H9 (cell line): ENCODE data around the gene SLC12A6. TPM values are rescaled to one million over a fixed set of nuclear protein-coding genes. Genes with fewer than 3 reads are reported as not detected.

Experiments used
- DNase-seq: peaks from one replicate; pipeline ENCODE4 v3.0.0-alpha.2; 2017
- H2AFZ ChIP-seq: one replicate; pipeline ENCODE4 v1.6.1; 2013; ENCODE audit warnings: mild to moderate bottlenecking, low read length, control low read depth, moderate library complexity
- H2AK5ac ChIP-seq: 2 replicates; pipeline ENCODE4 v1.6.1; 2013; ENCODE audit warnings: low read length, control low read depth, mixed read lengths; ENCODE audit not compliant: insufficient read length
- H2BK120ac ChIP-seq: one replicate; pipeline ENCODE4 v1.6.1; 2013; ENCODE audit warnings: low read depth, mild to moderate bottlenecking, low read length, control low read depth, inconsistent platforms; ENCODE audit not compliant: poor library complexity, severe bottlenecking
- H2BK12ac ChIP-seq: 2 replicates; pipeline ENCODE4 v1.6.1; 2013; ENCODE audit warnings: low read length, control low read depth, mixed read lengths, low read depth; ENCODE audit not compliant: insufficient read length
- H2BK15ac ChIP-seq: 2 replicates; pipeline ENCODE4 v1.6.1; 2013; ENCODE audit warnings: low read depth, low read length, control low read depth
- H2BK20ac ChIP-seq: one replicate; pipeline ENCODE4 v1.6.1; 2013; ENCODE audit warnings: low read depth, mild to moderate bottlenecking, low read length, control low read depth, inconsistent platforms; ENCODE audit not compliant: poor library complexity, severe bottlenecking
- H2BK5ac ChIP-seq: 2 replicates; pipeline ENCODE4 v1.6.1; 2013; ENCODE audit warnings: low read length, control low read depth, mixed read lengths; ENCODE audit not compliant: insufficient read length
- H3K14ac ChIP-seq: 2 replicates; pipeline ENCODE4 v1.6.1; 2013; ENCODE audit warnings: low read length, control low read depth; ENCODE audit not compliant: insufficient read depth
- H3K18ac ChIP-seq: 2 replicates; pipeline ENCODE4 v1.6.1; 2013; ENCODE audit warnings: low read depth, mild to moderate bottlenecking, mixed read lengths, low read length, control low read depth; ENCODE audit not compliant: insufficient read length
- H3K23ac ChIP-seq: 2 replicates; pipeline ENCODE4 v1.6.1; 2013; ENCODE audit warnings: low read length, control low read depth, mixed read lengths, low read depth; ENCODE audit not compliant: insufficient read length
- H3K23me2 ChIP-seq: 2 replicates; pipeline ENCODE4 v1.6.1; 2013; ENCODE audit warnings: low read depth, mild to moderate bottlenecking, mixed read lengths, low read length, control low read depth; ENCODE audit not compliant: insufficient read length, poor library complexity, severe bottlenecking
- H3K27ac ChIP-seq: 2 replicates; pipeline ENCODE4 v1.5.1; 2013; ENCODE audit warnings: low read length, control low read depth, mixed read lengths, low read depth; ENCODE audit not compliant: insufficient read length
- H3K27me3 ChIP-seq: 2 replicates; pipeline ENCODE4 v1.6.1; 2013; ENCODE audit warnings: low read length, control low read depth, inconsistent platforms; ENCODE audit not compliant: insufficient read depth
- H3K4ac ChIP-seq: 2 replicates; pipeline ENCODE4 v1.6.1; 2013; ENCODE audit warnings: low read depth, mild to moderate bottlenecking, control low read depth, inconsistent platforms, low read length, moderate library complexity
- H3K4me1 ChIP-seq: 2 replicates; pipeline ENCODE4 v1.6.1; 2013; ENCODE audit warnings: low read length, control low read depth, inconsistent platforms; ENCODE audit not compliant: insufficient read depth
- H3K4me2 ChIP-seq: 2 replicates; pipeline ENCODE4 v1.6.1; 2013; ENCODE audit warnings: low read length, control low read depth, mixed read lengths; ENCODE audit not compliant: insufficient read length, insufficient read depth
- H3K56ac ChIP-seq: 2 replicates; pipeline ENCODE4 v1.6.1; 2013; ENCODE audit warnings: low read depth, mild to moderate bottlenecking, mixed read lengths, low read length, control low read depth; ENCODE audit not compliant: insufficient read length
- H3K79me1 ChIP-seq: 2 replicates; pipeline ENCODE4 v1.6.1; 2013; ENCODE audit warnings: low read depth, mild to moderate bottlenecking, moderate library complexity, low read length, control low read depth, inconsistent platforms; ENCODE audit not compliant: insufficient read depth, poor library complexity, severe bottlenecking
- H3K79me2 ChIP-seq: 2 replicates; pipeline ENCODE4 v1.6.1; 2013; ENCODE audit warnings: low read length, control low read depth, inconsistent platforms; ENCODE audit not compliant: insufficient read depth
- H3K9ac ChIP-seq: 2 replicates; pipeline ENCODE4 v1.6.1; 2013; ENCODE audit warnings: low read length, control low read depth, mixed read lengths; ENCODE audit not compliant: insufficient read length; ENCODE audit errors: extremely low read depth
- H3K9me3 ChIP-seq: one replicate; pipeline ENCODE4 v1.6.1; 2013; ENCODE audit warnings: low read depth, low read length, inconsistent platforms; ENCODE audit not compliant: control insufficient read depth
- H3T11ph ChIP-seq: one replicate; pipeline ENCODE4 v1.6.1; 2013; ENCODE audit warnings: mild to moderate bottlenecking, low read length, control low read depth, inconsistent platforms
- H4K20me1 ChIP-seq: one replicate; pipeline ENCODE4 v1.6.1; 2013; ENCODE audit not compliant: control insufficient read depth, insufficient read length, insufficient read depth
- H4K5ac ChIP-seq: 2 replicates; pipeline ENCODE4 v1.6.1; 2013; ENCODE audit warnings: low read depth, mild to moderate bottlenecking, mixed read lengths, low read length, control low read depth; ENCODE audit not compliant: insufficient read length
- H4K8ac ChIP-seq: replicated peaks from 2 replicates; pipeline ENCODE4 v1.6.1; 2013; ENCODE audit warnings: low read length, control low read depth, mixed read lengths, low read depth; ENCODE audit not compliant: insufficient read length
- H4K91ac ChIP-seq: 2 replicates; pipeline ENCODE4 v1.6.1; 2013; ENCODE audit warnings: low read depth, mild to moderate bottlenecking, moderate library complexity, mixed read lengths, low read length, control low read depth; ENCODE audit not compliant: insufficient read length
- H3K27ac Mint-ChIP-seq, 3 experiments: 2 replicates in 2 of 3; 3 replicates in 1 of 3; pipeline ENCODE4 v1.8.0; 2020 to 2021; ENCODE audit warnings: mixed read lengths in 3 of 3, mild to moderate bottlenecking in 1 of 3, moderate library complexity in 1 of 3
- H3K27me3 Mint-ChIP-seq: 2 replicates; pipeline ENCODE4 v1.8.0; 2021; ENCODE audit warnings: low read depth, mild to moderate bottlenecking, moderate library complexity, mixed read lengths
- H3K36me3 Mint-ChIP-seq, 3 experiments: 2 replicates in 2 of 3; 3 replicates in 1 of 3; pipeline ENCODE4 v1.8.0; 2020 to 2021; ENCODE audit warnings: low read depth in 3 of 3, mixed read lengths in 3 of 3; ENCODE audit not compliant: insufficient read depth in 1 of 3
- H3K4me1 Mint-ChIP-seq, 2 experiments: 2 replicates each; pipeline ENCODE4 v1.8.0; 2020; ENCODE audit warnings: mixed read lengths in 2 of 2
- H3K4me3 Mint-ChIP-seq, 2 experiments: 2 replicates in 1 of 2; 3 replicates in 1 of 2; pipeline ENCODE4 v1.8.0; 2020 to 2021; ENCODE audit warnings: mild to moderate bottlenecking in 2 of 2, mixed read lengths in 2 of 2, moderate library complexity in 1 of 2
- H3K9me3 Mint-ChIP-seq, 2 experiments: 2 replicates in 1 of 2; 3 replicates in 1 of 2; pipeline ENCODE4 v1.8.0; 2020; ENCODE audit warnings: mild to moderate bottlenecking in 2 of 2, mixed read lengths in 2 of 2, moderate library complexity in 1 of 2
- CTCF ChIP-seq: fragments of 200-600 bp; sonication (generic); conservative IDR thresholded peaks from 3 replicates; pipeline ENCODE4 v1.8.0; 2021; ENCODE audit warnings: antibody characterized with exemption, mild to moderate bottlenecking
- WGBS: extraction: QIAGEN DNeasy Blood & Tissue Kit; methylation state at CpG from one replicate; pipeline ENCODE4 v1.1.7; 2013; ENCODE audit warnings: missing lambda C conversion rate, low lambda C conversion rate, mixed read lengths; ENCODE audit not compliant: insufficient read length; ENCODE audit errors: extremely low coverage; 5-methylcytosine and 5-hydroxymethylcytosine counted together
- total RNA-seq: library from RNA; stranded (reverse); gene quantifications from 2 replicates; pipeline ENCODE4 v1.2.1, GENCODE V29; 2021

Gene SLC12A6
- total RNA-seq, 1 experiment from 2014 or later: 11.1 TPM

GRCh38 chr15:34355241-34355640 lies 17.7 kb upstream of the SLC12A6 start:
- H3K4me1 Mint-ChIP-seq: peaks cover 13 to 15% of the 10 kb centered on the region in 2 experiments
- TF ChIP-seq CTCF: no peak
- no CpG with 5 or more reads among the region's 9 CpGs for WGBS

More at GRCh38 chr15:34355241-34355640, 17.7 kb upstream of the SLC12A6 start:
- Histone ChIP-seq H2BK15ac (no peak overlapping the region), H3K9ac (no peak overlapping the region), H3K23ac (no peak overlapping the region), H2AK5ac (no peak overlapping the region), H4K91ac (no peak overlapping the region), H3K23me2 (no peaks in the 10 kb centered on the region), H2AFZ (no peak overlapping the region), H2BK5ac (no peak overlapping the region), H3K4ac (no peak overlapping the region), H4K8ac (no peak overlapping the region), H2BK120ac (no peak overlapping the region), H3K79me2 (no peaks in the 10 kb centered on the region), H3T11ph (no peak overlapping the region), H3K4me2 (no peak overlapping the region), H3K56ac (no peak overlapping the region), H2BK20ac (no peak overlapping the region), H3K4me1 (no peaks in the 10 kb centered on the region; the same call in 1 of the 2 replicates), H3K79me1 (no peaks in the 10 kb centered on the region), H4K20me1 (no peaks in the 10 kb centered on the region), H3K27me3 (no peaks in the 10 kb centered on the region), H3K18ac (no peak overlapping the region), H3K9me3 (no peaks in the 10 kb centered on the region), H2BK12ac (no peak overlapping the region), H3K27ac (no peak overlapping the region), H4K5ac (no peak overlapping the region), H3K14ac (no peak overlapping the region)
- H3K4me3 Mint-ChIP-seq: no peak overlapping the region
- no peaks in the 10 kb centered on the region for H3K27me3 Mint-ChIP-seq
- no peak for DNase-seq
- H3K36me3 Mint-ChIP-seq: peaks cover 24 to 59% (median 45%) of the 10 kb centered on the region in 3 experiments; a peak in 6 of 7 replicates
- no peaks in the 10 kb centered on the region for H3K9me3 Mint-ChIP-seq
- no peak overlapping the region for H3K27ac Mint-ChIP-seq
